Hematopoietic multipotent progenitor cell treated with erythropoietin and hydrocortisone succinate and interleukin-3 and kit ligand, for 8 days (in vitro differentiated cells): ENCODE measurements around the gene HEBP1.
A peak's percentile ranks its signal among the peaks of the same experiment; 100 is the strongest.

Source experiments
- DNase-seq: peaks from one replicate; pipeline ENCODE4 v3.0.0-alpha.2; 2015

Gene HEBP1

DNA sequence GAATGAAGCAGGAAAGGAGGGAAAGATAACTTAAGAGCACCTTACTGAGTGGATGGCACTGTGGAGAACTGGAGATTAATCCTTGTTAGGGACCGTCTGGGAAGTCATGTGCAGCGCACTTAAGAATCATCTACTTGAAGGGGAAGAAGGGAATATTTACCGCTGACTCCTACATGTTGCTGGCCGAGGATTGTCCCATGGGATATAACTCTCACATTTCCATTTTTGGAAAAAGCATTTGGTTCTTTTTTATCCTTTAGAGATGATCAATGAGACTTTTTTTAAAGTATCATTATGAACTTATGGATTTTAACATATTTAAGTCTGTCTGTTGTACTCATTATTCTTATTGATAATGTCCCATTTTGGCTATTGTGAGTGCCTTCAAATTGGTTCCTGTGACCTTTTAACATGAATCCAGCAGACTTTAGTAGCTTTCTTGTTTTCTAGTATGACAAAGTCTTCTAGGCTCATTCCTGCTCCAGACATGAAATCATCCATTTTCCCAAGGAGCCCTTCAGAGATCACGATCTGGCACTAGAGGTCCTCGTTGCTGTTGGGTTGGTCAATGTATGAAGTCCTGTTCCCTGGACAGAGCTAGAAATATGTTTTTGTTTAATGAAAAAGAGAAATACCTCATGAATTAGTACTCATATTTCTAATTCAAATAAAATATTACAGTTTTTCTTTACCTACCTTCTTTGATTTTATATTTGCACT is 23.9 kb upstream of the HEBP1 start:
- DNase-seq = no peak

GRCh38 chr12:13022851-13023271 is 22.8 kb upstream of the HEBP1 start:
- DNase-seq = no peak

DNA sequence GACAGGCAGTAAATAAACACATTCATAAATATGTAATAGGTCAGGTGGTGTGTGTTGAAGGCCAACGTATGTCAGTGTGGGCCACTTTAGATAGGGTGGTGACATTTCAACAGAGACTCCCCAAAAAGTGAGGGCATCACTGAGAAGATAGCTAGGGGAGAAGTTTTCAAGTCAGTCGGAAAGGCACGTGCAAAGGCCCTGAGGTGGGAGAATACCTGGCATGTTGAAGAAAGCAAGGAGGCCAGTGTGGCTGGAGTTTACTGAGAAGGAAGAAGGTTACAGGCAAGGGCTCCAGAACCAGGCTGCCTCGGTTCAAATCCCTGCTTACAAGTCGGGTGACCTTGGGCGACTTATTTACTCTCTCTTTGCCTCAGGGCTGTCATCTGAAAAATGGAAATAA is 11.0 kb upstream of the HEBP1 start:
- no peak for DNase-seq

GRCh38 chr12:13008741-13009380 is 8.8 kb upstream of the HEBP1 start:
- DNase-seq = no peak

GRCh38 chr12:13007496-13008233 is 7.6 kb upstream of the HEBP1 start:
- DNase-seq = no peak

- DNase-seq = no peak
Observed at GRCh38 chr12:13005649-13006048, 5.6 kb upstream of the HEBP1 start.

- DNase-seq = no peak
Observed at GRCh38 chr12:13004986-13005385, 4.9 kb upstream of the HEBP1 start.

- DNase-seq = no peak
Observed at GRCh38 chr12:13004361-13004760, 4.3 kb upstream of the HEBP1 start.

DNA sequence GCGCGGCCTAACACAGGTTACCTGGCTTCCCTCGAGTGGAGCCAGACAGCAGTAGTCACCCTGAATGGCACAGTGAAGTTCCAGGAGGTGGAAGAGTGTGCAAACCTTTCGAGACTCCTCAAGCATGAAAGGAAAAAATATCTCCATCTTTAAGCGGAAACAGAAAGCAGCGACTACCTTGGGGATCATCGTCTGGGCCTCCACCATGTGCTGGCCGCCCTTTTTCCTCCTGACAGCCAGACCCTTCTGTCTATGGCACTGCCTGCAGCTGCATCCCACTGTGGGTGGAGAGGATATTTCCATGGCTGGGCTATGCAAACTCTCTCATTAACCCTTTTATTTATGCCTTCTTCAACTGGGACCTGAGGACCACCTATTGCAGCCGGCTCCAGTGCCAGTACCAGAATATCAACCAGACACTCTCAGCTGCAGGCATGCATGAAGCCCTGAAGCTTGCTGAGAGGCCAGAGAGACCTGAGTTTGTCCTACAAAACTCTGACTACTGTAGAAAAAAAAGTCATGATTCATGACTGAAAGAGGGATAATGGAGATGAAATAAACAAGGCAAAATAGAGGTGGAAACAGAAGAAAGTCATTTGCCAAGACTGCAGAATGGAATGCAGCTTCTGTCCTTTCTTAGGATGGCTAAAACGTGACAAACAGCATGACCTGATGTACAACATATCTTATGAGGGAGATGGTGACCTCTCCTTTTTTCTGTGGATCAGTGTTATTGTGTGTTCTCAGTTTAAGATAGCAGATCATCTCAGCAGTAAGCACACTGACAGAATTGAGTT is 2.4 kb upstream of the HEBP1 start:
- DNase-seq = no peak

- no peak for DNase-seq
Observed at GRCh38 chr12:13001775-13002040, 1.6 kb upstream of the HEBP1 start.

GRCh38 chr12:13000925-13001774 is 1.1 kb upstream of the HEBP1 start:
- DNase-seq = peak; percentile 66

DNA sequence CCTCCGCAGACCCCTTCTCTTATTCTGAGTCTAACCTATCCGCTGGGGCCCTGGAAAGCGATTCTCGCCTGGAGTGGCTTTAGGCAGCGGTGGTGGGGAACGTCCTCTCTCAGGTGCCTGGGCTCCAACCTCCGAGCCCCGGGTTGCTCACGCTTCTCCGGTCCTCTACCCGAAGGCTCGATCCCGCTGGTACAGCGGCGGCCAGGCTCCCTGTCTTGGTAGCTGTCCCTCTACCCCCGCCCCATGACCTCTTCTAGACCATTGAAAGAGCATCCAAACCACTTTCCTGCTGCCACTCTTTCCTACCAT is 505 bp upstream of the HEBP1 start:
- DNase-seq = no peak

GRCh38 chr12:12999271-12999958 is 650 bp downstream of the HEBP1 start:
- DNase-seq = peak; percentile 54

GRCh38 chr12:12998248-12998647 is 1.8 kb downstream of the HEBP1 start:
- no peak for DNase-seq

DNA sequence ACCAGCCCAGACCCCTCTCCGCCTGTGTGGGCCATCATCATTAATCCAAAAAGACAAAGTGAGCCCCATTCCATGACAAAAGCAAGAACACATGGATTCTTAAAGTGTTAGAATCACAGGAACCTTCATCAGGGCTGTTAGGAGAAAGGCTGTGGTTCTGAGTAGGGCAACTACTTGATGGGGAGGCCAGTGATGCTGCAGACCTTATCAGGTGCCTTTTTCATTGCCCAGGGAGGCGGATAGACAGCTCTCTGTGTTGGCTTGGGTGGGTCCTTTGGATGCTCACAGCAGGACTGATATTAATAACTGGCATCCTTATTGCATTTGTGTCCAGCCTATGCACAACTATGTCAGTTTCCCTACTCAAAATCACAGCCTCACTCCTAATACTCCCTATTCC is 2.3 kb downstream of the HEBP1 start:
- DNase-seq = peak; percentile 34

GRCh38 chr12:12997156-12997555 is 2.9 kb downstream of the HEBP1 start:
- peak; percentile 79 for DNase-seq

GRCh38 chr12:12996209-12996608 is 3.9 kb downstream of the HEBP1 start:
- peak; percentile 99 for DNase-seq

DNA sequence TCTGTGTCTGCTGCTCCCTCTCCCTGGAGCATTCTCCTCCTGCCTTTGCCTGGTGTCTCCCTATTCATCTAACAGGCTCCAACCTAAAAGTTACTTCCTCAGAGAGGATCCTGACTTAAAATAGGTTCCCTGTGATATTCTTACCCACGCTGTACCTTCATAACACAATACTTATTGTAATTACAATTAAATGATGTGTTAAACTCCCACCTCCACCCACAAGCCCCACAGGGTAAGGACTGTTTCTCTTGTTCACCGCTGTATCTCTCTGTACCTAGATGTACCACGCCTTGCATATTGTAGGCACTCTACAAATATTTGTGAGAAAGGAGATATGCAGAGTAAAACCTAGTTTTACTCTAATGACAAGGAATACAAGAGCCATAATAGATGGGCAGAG is 5.0 kb downstream of the HEBP1 start:
- DNase-seq = no peak

DNA sequence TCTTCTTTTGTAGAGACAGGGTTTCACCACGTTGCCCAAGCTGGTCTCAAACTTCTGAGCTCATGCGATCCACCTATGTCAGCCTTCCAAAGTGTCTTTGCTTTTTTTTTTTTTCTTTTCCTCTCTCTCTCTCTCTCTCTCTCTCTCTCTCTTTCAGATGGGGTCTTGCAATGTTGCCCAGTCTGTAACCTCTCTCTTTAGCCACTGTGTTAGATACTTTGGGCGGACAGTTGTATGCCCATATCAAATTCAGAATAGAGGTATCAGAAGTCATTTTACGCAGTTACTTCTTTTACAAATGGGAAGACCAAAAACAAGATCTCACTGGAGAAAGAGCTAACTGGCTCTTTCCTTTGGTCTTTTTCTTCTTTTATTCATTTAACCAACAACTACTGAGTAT is 6.7 kb downstream of the HEBP1 start:
- DNase-seq = no peak

GRCh38 chr12:12992418-12993130 is 7.5 kb downstream of the HEBP1 start:
- DNase-seq = peak; percentile 85

DNA sequence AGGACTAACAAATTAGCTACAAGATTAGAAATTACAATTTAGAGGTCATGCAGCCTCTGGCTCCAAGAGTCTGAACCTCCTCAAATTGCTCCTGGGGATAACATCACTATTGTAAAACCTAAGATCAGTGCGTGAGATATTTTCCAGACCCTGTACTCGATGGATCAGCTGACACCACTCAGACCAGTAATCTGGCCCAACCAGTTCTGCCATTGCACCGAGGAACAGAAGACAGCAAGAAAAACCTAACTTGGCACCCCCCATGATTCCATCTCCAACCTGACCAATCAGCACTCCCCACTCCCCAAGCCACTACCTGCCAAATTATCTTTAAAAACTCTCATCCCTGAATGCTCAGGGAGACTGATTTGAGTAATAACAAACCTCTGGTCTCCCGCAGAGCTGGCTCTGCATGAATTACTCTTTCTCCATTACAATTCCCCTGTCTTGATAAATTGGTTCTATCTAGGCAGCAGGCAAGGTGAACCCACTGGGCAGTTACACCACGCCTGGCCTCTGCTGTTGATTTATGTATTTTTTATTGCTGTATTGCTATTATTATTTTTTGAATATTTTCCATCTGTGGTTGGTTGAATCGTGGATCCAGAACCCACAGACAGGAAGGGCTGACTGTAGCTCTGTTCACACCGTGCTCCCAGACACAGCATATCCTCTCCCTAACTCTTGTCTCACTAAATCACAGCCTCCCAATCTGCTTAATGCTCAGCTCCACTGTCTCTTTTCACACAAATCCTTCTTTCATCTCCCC is 9.2 kb downstream of the HEBP1 start:
- no peak for DNase-seq
